GDM1 (cell line): Measurements from ENCODE around the gene OR14A16.

Experiments
- DNase-seq: peaks from one replicate; lab custom pipeline; 2025; lab: John Stamatoyannopoulos, UW

The OR14A16 gene

GRCh38 chr1:247824023-247824422, at the start of gene OR14A16:
OR14A16 (minus strand) TSS chr1:247824119; CDS start chr1:247815729, 8,390 bp downstream.
- no peak for DNase-seq

DNA sequence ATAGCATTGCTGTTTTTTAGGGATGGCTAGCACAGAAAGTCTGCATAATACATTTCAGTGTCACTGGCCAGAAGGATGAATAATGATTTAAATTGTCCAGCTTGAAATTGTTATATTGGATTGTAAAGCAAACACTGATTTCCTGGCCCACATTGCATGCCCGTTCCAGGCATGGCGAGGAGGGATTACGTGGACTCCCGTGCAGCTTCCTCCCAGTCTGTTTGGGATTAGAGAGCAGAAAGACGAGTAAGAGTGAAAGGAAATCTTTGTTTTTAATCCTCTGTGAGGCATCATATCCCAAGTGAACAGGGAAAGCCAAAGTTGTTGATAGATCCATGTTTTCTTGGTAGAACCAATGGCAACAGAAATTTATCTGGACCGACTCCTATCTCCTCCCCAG, 41.5 kb upstream of the OR14A16 start:
- no peak for DNase-seq

DNA sequence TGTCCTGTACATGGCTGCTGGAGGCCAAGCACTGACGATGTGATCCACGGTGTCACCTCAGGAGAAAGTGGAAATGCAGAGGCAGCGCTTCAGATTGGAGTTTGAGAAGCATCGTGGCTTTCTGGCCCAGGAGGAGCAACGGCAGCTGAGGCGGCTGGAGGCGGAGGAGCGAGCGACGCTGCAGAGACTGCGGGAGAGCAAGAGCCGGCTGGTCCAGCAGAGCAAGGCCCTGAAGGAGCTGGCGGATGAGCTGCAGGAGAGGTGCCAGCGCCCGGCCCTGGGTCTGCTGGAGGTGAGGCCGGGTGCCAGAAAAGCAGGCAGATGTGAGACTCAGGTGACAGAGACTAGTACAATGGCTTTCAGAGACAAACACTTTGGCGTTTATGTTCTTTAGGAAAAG, 40.7 kb upstream of the OR14A16 start:
- no peak for DNase-seq

- no peak for DNase-seq
Measured at GRCh38 chr1:247862756-247863155, 38.8 kb upstream of the OR14A16 start.

GRCh38 chr1:247857985-247858619, 34.2 kb upstream of the OR14A16 start:
- no peak for DNase-seq

DNA sequence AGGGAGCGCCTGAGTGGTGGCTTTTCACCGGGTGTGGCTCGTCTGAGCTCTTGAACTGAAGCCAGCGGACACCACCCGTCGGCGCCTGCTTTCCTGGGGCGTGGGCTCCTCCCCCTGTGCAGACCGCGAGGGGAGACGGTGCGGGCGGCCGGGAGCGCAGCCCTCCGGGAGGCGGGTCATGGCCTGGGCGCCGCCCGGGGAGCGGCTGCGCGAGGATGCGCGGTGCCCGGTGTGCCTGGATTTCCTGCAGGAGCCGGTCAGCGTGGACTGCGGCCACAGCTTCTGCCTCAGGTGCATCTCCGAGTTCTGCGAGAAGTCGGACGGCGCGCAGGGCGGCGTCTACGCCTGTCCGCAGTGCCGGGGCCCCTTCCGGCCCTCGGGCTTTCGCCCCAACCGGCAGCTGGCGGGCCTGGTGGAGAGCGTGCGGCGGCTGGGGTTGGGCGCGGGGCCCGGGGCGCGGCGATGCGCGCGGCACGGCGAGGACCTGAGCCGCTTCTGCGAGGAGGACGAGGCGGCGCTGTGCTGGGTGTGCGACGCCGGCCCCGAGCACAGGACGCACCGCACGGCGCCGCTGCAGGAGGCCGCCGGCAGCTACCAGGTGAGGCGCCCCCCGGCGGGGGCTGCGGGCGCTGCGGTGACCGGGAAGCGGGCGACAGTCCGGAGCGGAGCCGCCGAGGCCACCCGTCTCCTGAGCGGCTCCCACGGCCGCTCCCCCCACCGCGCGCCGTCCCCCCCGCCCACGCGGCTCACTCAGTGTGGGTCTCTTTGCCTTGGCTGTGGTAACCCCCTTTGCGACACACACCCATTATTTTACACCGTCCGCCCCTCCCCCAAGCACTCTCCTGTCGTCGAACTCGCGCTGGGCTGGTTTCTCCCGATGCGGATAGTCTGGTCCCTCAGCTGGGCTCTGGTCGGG, 33.4 kb upstream of the OR14A16 start, which contains the start of gene TRIM58:
TSS of gene TRIM58 (plus strand) at position 119 of the 916 bp plus-strand sequence. CDS start at position 179, 60 bp downstream.
- DNase-seq: peak; percentile 68

GRCh38 chr1:247855911-247856310, 32.0 kb upstream of the OR14A16 start:
- DNase-seq: no peak

- DNase-seq: peak; percentile 59
Measured at GRCh38 chr1:247854899-247855545, 31.1 kb upstream of the OR14A16 start.

GRCh38 chr1:247849616-247850015, 25.7 kb upstream of the OR14A16 start:
- DNase-seq: no peak

DNA sequence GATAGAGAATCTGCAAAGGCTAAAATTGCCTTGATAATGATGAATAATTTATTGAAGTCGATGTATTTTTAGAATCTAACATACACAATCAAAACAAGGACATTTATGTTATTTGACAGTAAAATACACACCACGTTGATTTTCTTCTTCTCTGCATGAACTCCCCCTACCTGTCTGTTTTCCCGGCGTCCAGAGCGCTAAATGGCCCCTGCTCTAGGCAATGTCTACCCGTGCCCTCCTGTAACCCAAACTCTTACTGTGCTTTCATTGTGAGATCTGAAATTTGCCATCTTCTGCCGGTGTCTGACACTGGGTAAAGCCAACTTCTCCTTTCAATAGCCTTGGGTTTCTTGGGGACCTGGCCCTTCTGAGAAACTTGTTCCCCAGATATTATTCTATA, 24.4 kb upstream of the OR14A16 start:
- no peak for DNase-seq

- DNase-seq: no peak
Measured at GRCh38 chr1:247845693-247846017, 21.7 kb upstream of the OR14A16 start.

GRCh38 chr1:247845011-247845692, 21.2 kb upstream of the OR14A16 start:
- no peak for DNase-seq

GRCh38 chr1:247843411-247843810, 19.5 kb upstream of the OR14A16 start:
- DNase-seq: no peak

DNA sequence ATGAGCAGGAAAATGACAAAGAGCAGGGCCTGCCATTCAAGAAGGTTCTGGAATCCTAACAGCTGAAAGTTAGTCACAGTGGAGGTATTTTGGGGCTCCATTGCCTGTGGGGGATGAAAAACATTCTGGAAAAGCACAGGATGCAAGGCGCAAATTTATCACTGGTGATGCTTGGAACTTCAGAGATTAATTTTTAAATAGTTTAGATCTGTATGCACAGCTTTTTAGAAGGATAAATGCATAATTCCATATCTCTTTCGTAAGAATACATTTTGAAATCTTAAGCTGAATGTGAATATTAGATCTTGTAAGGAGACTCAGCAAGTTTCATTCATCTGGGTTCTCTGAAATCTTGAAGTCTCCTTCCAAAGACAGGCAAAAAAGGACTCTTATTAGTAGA, 17.9 kb upstream of the OR14A16 start, which contains the start of gene OR11L1:
TSS of gene OR11L1 (minus strand) at position 101 of the 400 bp plus-strand sequence. CDS start at position 101, 0 bp downstream.
- DNase-seq: no peak

GRCh38 chr1:247840818-247841217, 16.9 kb upstream of the OR14A16 start:
- DNase-seq: peak; percentile 32

- DNase-seq: no peak
Measured at GRCh38 chr1:247833601-247834000, 9.7 kb upstream of the OR14A16 start.

DNA sequence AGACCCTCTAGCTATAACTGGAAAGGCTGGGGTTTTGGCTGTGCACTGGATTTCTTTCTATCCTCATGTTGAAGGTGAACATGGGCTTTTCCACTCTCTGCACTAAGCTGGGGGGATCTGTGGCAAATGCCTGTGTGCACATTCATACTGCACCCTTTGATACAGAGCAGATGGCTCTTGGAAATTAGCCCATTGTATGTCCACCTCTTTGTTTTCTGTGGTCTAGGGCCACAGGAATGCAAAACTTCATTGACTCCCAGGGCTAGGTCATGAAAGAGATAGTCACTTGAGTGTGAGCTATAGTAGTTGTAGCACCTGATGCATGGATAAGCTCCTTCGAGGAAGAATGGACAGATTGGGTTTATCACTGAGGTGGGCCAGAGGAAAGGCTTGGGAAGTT, 5.7 kb upstream of the OR14A16 start:
- no peak for DNase-seq

- DNase-seq: no peak
Measured at GRCh38 chr1:247825362-247825761, 1.4 kb upstream of the OR14A16 start.

DNA sequence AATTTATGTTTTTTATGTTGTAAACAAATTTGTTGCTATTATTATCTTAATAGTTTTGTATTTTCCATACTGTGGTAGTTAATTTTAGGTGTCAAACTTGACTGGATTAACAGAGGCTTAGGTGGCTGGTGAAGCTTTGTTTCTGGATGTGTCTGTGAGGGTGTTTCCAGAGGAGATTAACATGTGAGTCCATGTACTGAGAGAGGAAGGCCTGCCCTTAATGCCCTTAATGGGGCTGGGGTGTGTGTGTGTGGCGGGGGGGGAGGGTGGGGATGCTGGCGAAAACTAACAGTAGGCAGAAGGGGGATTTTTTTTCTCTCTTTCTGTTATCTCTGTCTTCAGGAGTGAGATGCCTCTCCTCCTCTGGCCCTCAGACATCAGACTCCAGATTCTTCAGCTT, 1.9 kb downstream of the OR14A16 start:
- no peak for DNase-seq

GRCh38 chr1:247812637-247813036, 11.3 kb downstream of the OR14A16 start:
- no peak for DNase-seq

- no peak for DNase-seq
Measured at GRCh38 chr1:247797518-247797917, 26.4 kb downstream of the OR14A16 start.

GRCh38 chr1:247769603-247770002, 54.3 kb downstream of the OR14A16 start:
- DNase-seq: no peak
